ENCODE data around the gene FIGNL1. TPM values are rescaled to one million over a fixed set of nuclear protein-coding genes. Genes with fewer than 3 reads are reported as not detected.

The FIGNL1 gene
- total and polyA plus RNA-seq, 10 of the 15 experiments (the other 5 are each of a cell fraction or from before 2014, with no cell fraction given), result 11.5 to 37.4 (median 29.0) TPM

GRCh38 chr7:50426280-50427045, 23.7 kb downstream of the FIGNL1 start:
- no peak overlapping the region for H3K27ac ChIP-seq (ENCODE audit: control insufficient read depth, insufficient read depth)
- H3K4me2 ChIP-seq (ENCODE audit: control insufficient read depth, insufficient read depth), result no peak overlapping the region
- POLR2A ChIA-PET, result interaction anchor here (0.5 kb wide), 1 partner anchor 287 kb away, joined by 3 read pairs; no protein-coding TSS in a partner anchor
- ATAC-seq (no peak), FAIRE-seq (no peak), DNase-seq (ENCODE audit: low read depth, low spot score) (no peak)
- no peak overlapping the region for H3K4me3 ChIP-seq
- H3K4me1 ChIP-seq (ENCODE audit: control insufficient read depth, insufficient read depth, low read length), result no peaks in the 10 kb centered on the region
- WGBS (ENCODE audit: insufficient coverage, insufficient replicate concordance, low lambda C conversion rate, missing lambda C conversion rate), result 81% methylated on average over 5 of the region's 5 CpGs
- intact Hi-C loops (cut with micrococcal nuclease; ENCODE audit: unreplicated experiment) (no loop called here), in situ Hi-C loops (cut with MboI) (no loop called here)
- no peaks in the 10 kb centered on the region for H3K27me3 ChIP-seq (replicated peaks in 1 of 2; ENCODE audit: control insufficient read depth in 2 of 2, insufficient read depth in 2 of 2, low read length in 1 of 2)
- H4K20me1 ChIP-seq (ENCODE audit: control insufficient read depth, insufficient read depth), result no peaks in the 10 kb centered on the region
- H3K36me3 ChIP-seq (ENCODE audit: control insufficient read depth in 2 of 2, insufficient read depth in 2 of 2, low read length in 1 of 2), result no peaks in the 10 kb centered on the region
- SMC1A ChIA-PET (ENCODE audit: uncharacterized antibody, unreplicated experiment), result interaction anchor here (0.8 to 3.1 kb wide), 10 partner anchors 9 to 334 kb away, joined by 3 to 17 read pairs (median 6); no protein-coding TSS in a partner anchor
- RAD21 ChIA-PET (ENCODE audit: unreplicated experiment), result interaction anchor here (2.2 kb wide), 1 partner anchor 8 kb away, joined by 8 read pairs; no protein-coding TSS in a partner anchor
- H3K9ac ChIP-seq (ENCODE audit: control insufficient read depth, insufficient read depth, low read length), result no peak overlapping the region
- no peak overlapping the region for H2AFZ ChIP-seq (ENCODE audit: control insufficient read depth, low read depth, low read length)
- no peaks in the 10 kb centered on the region for H3K79me2 ChIP-seq (ENCODE audit: control insufficient read depth, insufficient read depth, low read length)
- no peak for TF ChIP-seq RAD21 (IDR thresholded peaks at IDR 0.05; ENCODE audit: insufficient read depth, low read depth, low read length)
- no peak for TF ChIP-seq JUNB (IDR thresholded peaks at IDR 0.05)
- TF ChIP-seq, protein P1, sequence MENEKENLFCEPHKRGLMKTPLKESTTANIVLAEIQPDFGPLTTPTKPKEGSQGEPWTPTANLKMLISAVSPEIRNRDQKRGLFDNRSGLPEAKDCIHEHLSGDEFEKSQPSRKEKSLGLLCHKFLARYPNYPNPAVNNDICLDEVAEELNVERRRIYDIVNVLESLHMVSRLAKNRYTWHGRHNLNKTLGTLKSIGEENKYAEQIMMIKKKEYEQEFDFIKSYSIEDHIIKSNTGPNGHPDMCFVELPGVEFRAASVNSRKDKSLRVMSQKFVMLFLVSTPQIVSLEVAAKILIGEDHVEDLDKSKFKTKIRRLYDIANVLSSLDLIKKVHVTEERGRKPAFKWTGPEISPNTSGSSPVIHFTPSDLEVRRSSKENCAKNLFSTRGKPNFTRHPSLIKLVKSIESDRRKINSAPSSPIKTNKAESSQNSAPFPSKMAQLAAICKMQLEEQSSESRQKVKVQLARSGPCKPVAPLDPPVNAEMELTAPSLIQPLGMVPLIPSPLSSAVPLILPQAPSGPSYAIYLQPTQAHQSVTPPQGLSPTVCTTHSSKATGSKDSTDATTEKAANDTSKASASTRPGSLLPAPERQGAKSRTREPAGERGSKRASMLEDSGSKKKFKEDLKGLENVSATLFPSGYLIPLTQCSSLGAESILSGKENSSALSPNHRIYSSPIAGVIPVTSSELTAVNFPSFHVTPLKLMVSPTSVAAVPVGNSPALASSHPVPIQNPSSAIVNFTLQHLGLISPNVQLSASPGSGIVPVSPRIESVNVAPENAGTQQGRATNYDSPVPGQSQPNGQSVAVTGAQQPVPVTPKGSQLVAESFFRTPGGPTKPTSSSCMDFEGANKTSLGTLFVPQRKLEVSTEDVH (IDR thresholded peaks at IDR 0.05; ENCODE audit: low read depth, partially characterized antibody), result no peak
- TF ChIP-seq LARP7 (IDR thresholded peaks at IDR 0.05), result no peak
- no peak for TF ChIP-seq ZZZ3 (IDR thresholded peaks at IDR 0.05; ENCODE audit: control insufficient read depth, insufficient read length, low read depth)
- CTCF ChIA-PET, result interaction anchor here (0.6 to 14.6 kb wide), 7 partner anchors 8 to 220 kb away, joined by 3 to 257 read pairs (median 4); partner anchors contain the start of gene FIGNL1
- no peaks in the 10 kb centered on the region for H3K9me3 ChIP-seq (replicated peaks; ENCODE audit: control insufficient read depth, insufficient read depth, low read length)
- BruUV-seq (replicated peaks), result no TSS peak
